Trophoblast cell (in vitro differentiated cells and primary cell): ENCODE measurements around the gene GDAP2.

Source experiments
- DNase-seq, 2 donors: peaks; one replicate each; pipeline ENCODE4 v3.0.0-alpha.2; 2016
- H2AFZ ChIP-seq: 2 replicates; pipeline ENCODE4 v1.6.1; 2013; ENCODE audit warnings: low read length, moderate library complexity, mild to moderate bottlenecking; ENCODE audit not compliant: insufficient read depth, poor library complexity
- H2AK5ac ChIP-seq: 2 replicates; pipeline ENCODE4 v1.6.1; 2013; ENCODE audit warnings: mild to moderate bottlenecking, low read length
- H2BK120ac ChIP-seq: 2 replicates; pipeline ENCODE4 v1.6.1; 2013; ENCODE audit warnings: low read length, mild to moderate bottlenecking, moderate library complexity; ENCODE audit not compliant: insufficient read depth, poor library complexity
- H2BK12ac ChIP-seq: 2 replicates; pipeline ENCODE4 v1.6.1; 2013; ENCODE audit warnings: mild to moderate bottlenecking, low read length, moderate library complexity
- H2BK5ac ChIP-seq: 2 replicates; pipeline ENCODE4 v1.6.1; 2013; ENCODE audit warnings: low read length, low read depth, moderate library complexity, mild to moderate bottlenecking; ENCODE audit not compliant: poor library complexity
- H3K14ac ChIP-seq: 2 replicates; pipeline ENCODE4 v1.6.1; 2013; ENCODE audit warnings: mild to moderate bottlenecking, low read length
- H3K18ac ChIP-seq: 2 replicates; pipeline ENCODE4 v1.6.1; 2013; ENCODE audit warnings: mild to moderate bottlenecking, low read length
- H3K23ac ChIP-seq: 2 replicates; pipeline ENCODE4 v1.6.1; 2013; ENCODE audit warnings: low read length
- H3K27ac ChIP-seq: 2 replicates; pipeline ENCODE4 v1.5.1; 2013; ENCODE audit warnings: low read depth, mild to moderate bottlenecking, inconsistent platforms, low read length, moderate library complexity
- H3K27me3 ChIP-seq: 2 replicates; pipeline ENCODE4 v1.6.1; 2013; ENCODE audit warnings: inconsistent platforms, mild to moderate bottlenecking, low read length, moderate library complexity; ENCODE audit not compliant: insufficient read depth
- H3K36me3 ChIP-seq, 2 experiments: 1 replicate in 1 of 2; 2 replicates in 1 of 2; pipeline ENCODE4 v1.6.1; 2013; ENCODE audit warnings: low read length in 2 of 2, mild to moderate bottlenecking in 2 of 2, moderate library complexity in 1 of 2; ENCODE audit not compliant: insufficient read depth in 2 of 2, control insufficient read depth in 1 of 2
- H3K4ac ChIP-seq: 2 replicates; pipeline ENCODE4 v1.6.1; 2013; ENCODE audit warnings: low read depth, mild to moderate bottlenecking, low read length, moderate library complexity
- H3K4me1 ChIP-seq, 2 experiments: 1 replicate in 1 of 2; 2 replicates in 1 of 2; pipeline ENCODE4 v1.6.1; 2013; ENCODE audit warnings: low read length in 2 of 2, mild to moderate bottlenecking in 2 of 2, moderate library complexity in 1 of 2; ENCODE audit not compliant: insufficient read depth in 2 of 2, control insufficient read depth in 1 of 2
- H3K4me2 ChIP-seq: 2 replicates; pipeline ENCODE4 v1.6.1; 2013; ENCODE audit warnings: inconsistent platforms, mild to moderate bottlenecking, low read length, moderate library complexity
- H3K4me3 ChIP-seq: 2 replicates; pipeline ENCODE4 v1.5.1; 2013; ENCODE audit warnings: mild to moderate bottlenecking, low read depth, low read length, inconsistent platforms
- H3K79me1 ChIP-seq: one replicate; pipeline ENCODE4 v1.6.1; 2013; ENCODE audit warnings: low read length
- H3K79me2 ChIP-seq: 2 replicates; pipeline ENCODE4 v1.6.1; 2013; ENCODE audit warnings: low read length, mild to moderate bottlenecking; ENCODE audit not compliant: control insufficient read depth, insufficient read depth, poor library complexity
- H3K9ac ChIP-seq: 2 replicates; pipeline ENCODE4 v1.6.1; 2013; ENCODE audit warnings: mild to moderate bottlenecking, low read length
- H3K9me3 ChIP-seq: 2 replicates; pipeline ENCODE4 v1.6.1; 2013; ENCODE audit warnings: low read depth, mild to moderate bottlenecking, control low read depth, inconsistent platforms, low read length; ENCODE audit not compliant: insufficient read depth
- H4K12ac ChIP-seq: 2 replicates; pipeline ENCODE4 v1.6.1; 2013; ENCODE audit warnings: low read depth, mild to moderate bottlenecking, low read length, moderate library complexity
- H4K8ac ChIP-seq: 2 replicates; pipeline ENCODE4 v1.6.1; 2013; ENCODE audit warnings: low read depth, mild to moderate bottlenecking, low read length, moderate library complexity
- H4K91ac ChIP-seq: one replicate; pipeline ENCODE4 v1.6.1; 2013; ENCODE audit warnings: low read depth, mild to moderate bottlenecking, low read length, moderate library complexity
- WGBS: extraction: QIAGEN DNeasy Blood & Tissue Kit; methylation state at CpG from one replicate; pipeline ENCODE4 v1.1.7; 2013; ENCODE audit warnings: missing lambda C conversion rate; ENCODE audit not compliant: insufficient read length, insufficient coverage; ENCODE audit errors: extremely low coverage; 5-methylcytosine and 5-hydroxymethylcytosine counted together

Gene GDAP2

DNA sequence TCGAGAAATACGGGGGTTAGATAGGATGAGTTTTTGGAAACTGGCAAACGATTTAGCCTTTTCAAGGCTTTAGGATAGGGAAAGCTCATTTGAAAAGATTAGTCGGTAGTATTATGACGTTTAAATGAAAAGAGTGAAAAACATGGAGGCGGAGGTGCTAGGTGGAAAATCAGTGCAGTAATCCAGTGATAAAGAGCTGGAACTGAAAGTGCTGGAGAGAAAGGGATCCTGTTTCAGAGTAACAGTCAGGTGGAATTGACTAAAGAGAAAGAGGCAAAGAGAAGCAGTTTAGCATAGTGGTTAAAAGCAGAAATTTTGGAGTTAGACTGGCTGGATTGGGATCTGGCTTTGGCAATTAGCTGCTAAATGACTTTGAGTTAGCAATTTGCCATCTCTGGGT, 1.1 kb upstream of the GDAP2 start:
- no peaks in the 10 kb centered on the region for H3K27me3 ChIP-seq
- H4K8ac ChIP-seq = no peak overlapping the region
- H2BK120ac ChIP-seq = no peak overlapping the region
- H3K4me2 ChIP-seq = peak overlapping the region; percentile 90
- H4K91ac ChIP-seq = no peak overlapping the region
- no peak overlapping the region for H2AFZ ChIP-seq
- WGBS = no CpG with 5 or more reads among the region's 6 CpGs
- peak overlapping the region; percentile 33 for H3K4ac ChIP-seq
- H4K12ac ChIP-seq = no peak overlapping the region
- no peak overlapping the region for H2BK12ac ChIP-seq
- H3K4me3 ChIP-seq = no peak overlapping the region
- no peak overlapping the region for H2AK5ac ChIP-seq
- peaks cover 1 to 3% of the 10 kb centered on the region in 2 experiments for H3K36me3 ChIP-seq
- H3K18ac ChIP-seq = no peak overlapping the region
- no peak overlapping the region for H3K23ac ChIP-seq
- no peak for DNase-seq
- H3K79me1 ChIP-seq = peaks cover 9% of the 10 kb centered on the region
- H3K79me2 ChIP-seq = peaks cover 9% of the 10 kb centered on the region
- H2BK5ac ChIP-seq = no peak overlapping the region
- H3K4me1 ChIP-seq = no peaks in the 10 kb centered on the region
- H3K27ac ChIP-seq = no peak overlapping the region
- H3K9ac ChIP-seq = no peak overlapping the region
- H3K9me3 ChIP-seq = no peaks in the 10 kb centered on the region
- H3K14ac ChIP-seq = no peak overlapping the region

DNA sequence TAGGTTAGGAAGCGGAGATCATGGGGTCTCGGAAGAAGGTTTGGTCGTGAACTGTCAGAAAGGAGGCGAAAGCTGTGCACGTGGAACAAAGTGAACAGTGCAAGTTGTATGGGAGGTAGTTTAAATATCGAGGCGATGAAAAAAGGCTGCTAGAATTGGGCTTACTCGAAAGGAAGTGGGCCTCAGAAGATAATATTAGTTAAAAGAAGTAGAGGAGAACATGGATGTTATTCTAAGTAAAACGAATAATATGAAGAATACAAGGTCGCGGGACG, 689 bp upstream of the GDAP2 start:
- Histone ChIP-seq H3K4ac (peak overlapping the region; percentile 37), H3K36me3 (peaks cover 1 to 3% of the 10 kb centered on the region in 2 experiments), H2BK5ac (peak overlapping the region; percentile 4), H3K4me3 (peak overlapping the region; percentile 98), H3K27ac (no peak overlapping the region), H3K79me1 (peaks cover 9% of the 10 kb centered on the region), H3K14ac (peak overlapping the region; percentile 69), H3K23ac (no peak overlapping the region), H2AK5ac (no peak overlapping the region), H3K9me3 (no peaks in the 10 kb centered on the region), H3K18ac (peak overlapping the region; percentile 32), H2AFZ (peak overlapping the region; percentile 75), H4K91ac (peak overlapping the region; percentile 5), H3K9ac (peak overlapping the region; percentile 68), H4K12ac (no peak overlapping the region), H3K4me2 (peak overlapping the region; percentile 90), H2BK120ac (no peak overlapping the region), H3K4me1 (no peaks in the 10 kb centered on the region), H4K8ac (peak overlapping the region; percentile 11), H3K79me2 (peaks cover 9% of the 10 kb centered on the region), H3K27me3 (no peaks in the 10 kb centered on the region), H2BK12ac (no peak overlapping the region)
- no peak for DNase-seq
- no CpG with 5 or more reads among the region's 12 CpGs for WGBS

DNA sequence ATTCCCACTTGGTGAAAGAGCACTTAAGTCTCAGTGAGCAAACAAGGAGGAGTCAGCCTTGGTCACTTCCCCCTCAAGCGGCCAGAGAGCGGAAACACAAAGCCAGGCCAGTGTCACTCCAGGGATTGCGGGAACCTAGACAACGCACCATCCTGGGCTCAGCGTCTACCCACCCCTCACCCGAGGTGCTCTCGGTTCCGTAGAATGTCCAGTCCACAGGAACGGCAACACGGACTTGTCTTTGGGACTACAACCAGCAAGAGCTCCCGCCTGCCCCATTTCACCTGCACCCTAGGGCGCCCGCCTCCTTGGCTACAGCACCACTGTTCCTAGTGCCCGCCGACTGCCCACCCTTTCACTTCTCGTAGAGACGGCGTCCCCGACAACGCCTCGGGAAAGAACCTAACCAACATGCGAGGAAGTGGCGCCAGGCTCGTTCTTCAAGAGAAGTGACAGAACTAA, 509 bp downstream of the GDAP2 start:
- no peak overlapping the region for H3K4ac ChIP-seq
- H3K14ac ChIP-seq = peak overlapping the region; percentile 63
- peak overlapping the region; percentile 28 for H2BK5ac ChIP-seq
- H3K27ac ChIP-seq = peak overlapping the region; percentile 72
- peak overlapping the region; percentile 57 for H3K4me2 ChIP-seq
- peak overlapping the region; percentile 65 for H2BK120ac ChIP-seq
- H3K4me3 ChIP-seq = peak overlapping the region; percentile 88
- no peak overlapping the region for H2AK5ac ChIP-seq
- no peak overlapping the region for H3K23ac ChIP-seq
- H2AFZ ChIP-seq = peak overlapping the region; percentile 84
- no peaks in the 10 kb centered on the region for H3K27me3 ChIP-seq
- H3K9ac ChIP-seq = peak overlapping the region; percentile 75
- H4K12ac ChIP-seq = peak overlapping the region; percentile 54
- peak; percentile 52 to 71 for DNase-seq
- no peak overlapping the region for H2BK12ac ChIP-seq
- peak overlapping the region; percentile 26 for H3K18ac ChIP-seq
- H4K91ac ChIP-seq = peak overlapping the region; percentile 40
- H3K79me1 ChIP-seq = peaks cover 9% of the 10 kb centered on the region
- H3K36me3 ChIP-seq = no peaks in the 10 kb centered on the region
- no peaks in the 10 kb centered on the region for H3K9me3 ChIP-seq
- no peaks in the 10 kb centered on the region for H3K4me1 ChIP-seq
- no CpG with 5 or more reads among the region's 24 CpGs for WGBS
- peak overlapping the region; percentile 93 for H4K8ac ChIP-seq
- H3K79me2 ChIP-seq = peaks cover 9% of the 10 kb centered on the region

DNA sequence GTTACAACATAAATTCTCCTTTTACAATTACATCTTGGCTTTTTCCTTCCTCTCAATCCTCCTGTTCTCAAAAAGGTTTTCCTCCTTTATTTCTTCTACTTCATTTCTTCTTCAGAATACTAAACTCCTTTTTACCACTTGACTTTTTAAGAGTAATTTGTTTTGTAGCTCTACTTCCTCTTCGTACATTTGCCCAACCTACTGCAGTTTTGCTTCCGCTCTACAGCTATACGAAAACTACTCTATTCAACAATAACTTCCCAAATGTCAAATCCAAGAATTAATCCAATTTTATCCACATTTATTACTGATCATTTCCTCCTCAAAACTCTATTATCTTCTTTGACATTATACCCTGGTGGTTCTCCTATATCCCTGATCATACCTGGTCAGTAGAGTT, 3.4 kb downstream of the GDAP2 start:
- no peaks in the 10 kb centered on the region for H3K9me3 ChIP-seq
- H3K4me1 ChIP-seq = no peaks in the 10 kb centered on the region
- no peak overlapping the region for H3K23ac ChIP-seq
- no peak for DNase-seq
- no peak overlapping the region for H2AK5ac ChIP-seq
- no peak overlapping the region for H2AFZ ChIP-seq
- no peak overlapping the region for H4K12ac ChIP-seq
- H4K8ac ChIP-seq = no peak overlapping the region
- H3K14ac ChIP-seq = no peak overlapping the region
- H3K36me3 ChIP-seq = no peaks in the 10 kb centered on the region
- H3K18ac ChIP-seq = no peak overlapping the region
- H3K27ac ChIP-seq = no peak overlapping the region
- no peak overlapping the region for H2BK120ac ChIP-seq
- peaks cover 8% of the 10 kb centered on the region for H3K79me2 ChIP-seq
- no peak overlapping the region for H3K4ac ChIP-seq
- H3K27me3 ChIP-seq = no peaks in the 10 kb centered on the region
- no peak overlapping the region for H2BK5ac ChIP-seq
- WGBS = 100% methylated on average over 2 of the region's 3 CpGs
- H3K79me1 ChIP-seq = peaks cover 9% of the 10 kb centered on the region
- no peak overlapping the region for H3K4me3 ChIP-seq
- no peak overlapping the region for H3K4me2 ChIP-seq
- H4K91ac ChIP-seq = no peak overlapping the region
- no peak overlapping the region for H2BK12ac ChIP-seq
- H3K9ac ChIP-seq = no peak overlapping the region
